ENCODE measurements around the gene MAPKBP1.

GRCh38 chr15:41789236-41789635, 15.0 kb downstream of the MAPKBP1 start:
- TF ChIP-seq POLR2A (IDR thresholded peaks at IDR 0.05) (no peak), CTCF (IDR thresholded peaks at IDR 0.05) (no peak)

Data from right lobe of liver (tissue), 4 donors.